Mesodermal cell (in vitro differentiated cells): ENCODE measurements around the gene UBE2G2.

Experiments used
- H3K27ac ChIP-seq: 2 replicates; pipeline ENCODE4 v1.7.0; 2013; ENCODE audit warnings: mild to moderate bottlenecking, low read depth, low read length, moderate library complexity; ENCODE audit not compliant: severe bottlenecking
- H3K36me3 ChIP-seq: 2 replicates; pipeline ENCODE4 v1.7.1; 2013; ENCODE audit warnings: mild to moderate bottlenecking, low read length, moderate library complexity; ENCODE audit not compliant: control insufficient read depth, insufficient read depth
- H3K4me1 ChIP-seq: one replicate; pipeline ENCODE4 v1.7.1; 2013; ENCODE audit warnings: mild to moderate bottlenecking, low read length; ENCODE audit not compliant: insufficient read depth, control insufficient read depth, poor library complexity, severe bottlenecking
- H3K4me3 ChIP-seq: 2 replicates; pipeline ENCODE4 v1.7.0; 2013; ENCODE audit warnings: low read length, control low read depth, mild to moderate bottlenecking; ENCODE audit not compliant: insufficient read depth, poor library complexity, severe bottlenecking; ENCODE audit errors: extremely low read depth
- H3K9me3 ChIP-seq: 2 replicates; pipeline ENCODE4 v1.7.1; 2013; ENCODE audit warnings: mild to moderate bottlenecking, low read length, moderate library complexity; ENCODE audit not compliant: control insufficient read depth
- WGBS, 2 experiments: methylation state at CpG; one replicate each; pipeline ENCODE4 v1.1.5; 2013; ENCODE audit warnings: missing lambda C conversion rate in 2 of 2; ENCODE audit not compliant: insufficient coverage in 2 of 2; 5-methylcytosine and 5-hydroxymethylcytosine counted together

Gene UBE2G2

DNA sequence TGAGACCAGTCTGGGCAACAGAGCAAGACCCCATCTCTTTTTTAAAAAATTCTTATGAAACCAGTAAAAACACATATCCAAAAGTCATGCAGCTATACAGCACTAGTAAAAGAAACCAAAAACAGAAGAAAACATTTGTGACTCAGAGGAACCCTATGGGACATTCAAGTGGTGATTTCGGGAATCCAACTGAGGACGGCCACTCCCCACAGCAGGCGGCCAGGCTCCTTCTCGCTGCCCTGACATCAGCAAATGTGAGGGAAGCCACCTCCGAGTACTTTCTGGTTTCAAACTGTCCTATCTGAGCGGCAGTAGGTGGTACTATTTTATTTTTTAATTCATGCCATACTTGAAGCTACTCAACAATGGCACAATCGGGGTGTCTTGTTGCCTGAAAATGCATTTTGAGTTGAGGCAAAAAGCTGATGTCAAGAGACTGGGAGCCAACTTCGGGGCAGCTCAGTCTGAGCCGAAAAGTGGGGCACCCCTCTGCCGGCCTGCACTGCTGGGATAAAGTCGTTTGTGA is 12.9 kb upstream of the UBE2G2 start:
- H3K27ac ChIP-seq, result no peak overlapping the region
- WGBS, 2 experiments, result 82 to 83% methylated on average over 9 to 10 of the region's 11 CpGs
- peaks cover 6% of the 10 kb centered on the region for H3K4me1 ChIP-seq
- peaks cover 34% of the 10 kb centered on the region for H3K36me3 ChIP-seq
- no peak overlapping the region for H3K4me3 ChIP-seq
- H3K9me3 ChIP-seq, result peaks cover 12% of the 10 kb centered on the region

DNA sequence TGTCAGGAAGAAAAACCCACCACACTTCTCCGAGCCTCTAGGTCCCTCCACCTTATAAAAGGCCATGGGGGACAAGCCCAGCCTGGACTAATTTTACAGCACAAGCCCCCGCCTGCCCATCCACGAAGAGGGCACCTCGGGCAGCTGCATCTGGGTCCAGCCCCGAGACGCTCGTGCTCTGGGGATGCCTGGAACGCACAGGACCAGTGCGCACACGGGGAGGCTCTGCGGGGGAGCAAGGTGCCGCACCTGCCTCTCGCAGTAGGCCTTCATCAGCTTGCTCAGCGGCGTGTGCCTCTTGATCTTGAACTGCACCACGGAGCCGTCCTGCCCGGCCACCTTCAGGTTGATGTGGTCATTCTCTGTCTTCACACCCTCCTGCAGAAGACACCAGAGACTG is 12.1 kb upstream of the UBE2G2 start:
- H3K4me1 ChIP-seq, result peaks cover 6% of the 10 kb centered on the region
- 92 to 93% methylated on average over 16 to 17 of the region's 18 CpGs for WGBS, 2 experiments
- peaks cover 4% of the 10 kb centered on the region for H3K9me3 ChIP-seq
- no peak overlapping the region for H3K4me3 ChIP-seq
- H3K27ac ChIP-seq, result no peak overlapping the region
- peaks cover 43% of the 10 kb centered on the region for H3K36me3 ChIP-seq

DNA sequence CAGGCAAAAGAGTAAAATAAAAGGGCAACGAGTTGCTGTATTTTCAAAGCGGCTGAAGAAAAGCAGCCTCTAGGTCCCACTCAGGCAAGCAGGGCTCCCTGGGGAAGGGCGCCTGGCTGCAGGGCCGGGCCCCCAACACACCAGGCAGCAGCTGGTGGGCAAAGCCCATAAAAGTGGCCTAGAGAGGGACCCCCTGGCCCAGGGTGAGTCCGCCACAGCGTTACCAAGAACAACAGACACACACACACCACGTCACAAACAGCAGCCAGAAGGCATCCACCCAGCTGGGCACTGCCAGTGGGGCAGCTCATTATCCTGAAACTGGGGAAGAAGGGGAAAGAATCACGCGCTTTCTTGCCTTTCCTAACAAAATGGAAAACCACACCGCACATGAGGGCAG is 11.5 kb upstream of the UBE2G2 start:
- H3K36me3 ChIP-seq, result peaks cover 48% of the 10 kb centered on the region
- 94 to 98% methylated on average over 5 of the region's 10 CpGs for WGBS, 2 experiments
- no peak overlapping the region for H3K27ac ChIP-seq
- no peaks in the 10 kb centered on the region for H3K9me3 ChIP-seq
- no peak overlapping the region for H3K4me3 ChIP-seq
- H3K4me1 ChIP-seq, result peaks cover 6% of the 10 kb centered on the region

DNA sequence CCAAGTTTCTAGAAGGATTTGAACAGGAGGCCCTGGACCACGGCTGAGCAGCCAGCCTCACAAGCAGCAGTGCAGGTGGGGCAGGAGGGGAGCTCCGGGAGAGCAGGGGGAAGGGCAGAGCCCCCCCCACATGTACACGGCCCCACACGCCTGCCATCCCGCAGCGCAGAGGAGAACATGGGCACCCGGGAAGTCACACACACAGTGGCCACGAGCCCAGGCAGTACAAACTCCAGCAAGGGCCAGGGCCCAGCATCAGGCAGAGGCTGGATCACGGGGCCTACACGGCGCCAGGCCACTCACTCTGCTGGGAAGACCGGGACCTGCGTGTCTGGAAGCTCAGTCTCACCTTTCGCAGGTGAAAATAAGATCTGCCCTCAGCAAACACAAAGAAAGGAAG is 11.0 kb upstream of the UBE2G2 start:
- Histone ChIP-seq H3K9me3 (no peaks in the 10 kb centered on the region), H3K4me1 (peaks cover 6% of the 10 kb centered on the region), H3K27ac (no peak overlapping the region), H3K36me3 (peaks cover 53% of the 10 kb centered on the region), H3K4me3 (no peak overlapping the region)
- WGBS, 2 experiments, result 92 to 96% methylated on average over 9 to 11 of the region's 14 CpGs

DNA sequence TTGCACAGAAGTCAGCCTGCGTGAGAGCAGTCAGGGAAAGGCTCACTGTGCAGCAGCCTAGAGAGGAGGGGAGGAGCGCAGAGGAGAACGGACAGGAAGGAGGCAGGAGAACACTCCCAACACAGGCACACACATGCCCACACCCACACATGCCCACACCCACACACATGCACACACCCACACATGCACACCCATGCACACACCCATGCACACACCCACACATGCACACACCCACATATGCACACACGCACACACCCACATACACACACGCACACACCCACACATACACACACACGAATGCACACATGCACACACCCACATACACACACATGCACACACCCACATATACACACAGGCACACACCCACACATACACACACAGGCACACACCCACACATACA is 9.2 kb upstream of the UBE2G2 start:
- Histone ChIP-seq H3K9me3 (no peaks in the 10 kb centered on the region), H3K27ac (no peak overlapping the region), H3K4me3 (no peak overlapping the region), H3K4me1 (peaks cover 2% of the 10 kb centered on the region), H3K36me3 (peaks cover 72% of the 10 kb centered on the region)
- 89 to 95% methylated on average over 3 to 4 of the region's 6 CpGs for WGBS, 2 experiments

DNA sequence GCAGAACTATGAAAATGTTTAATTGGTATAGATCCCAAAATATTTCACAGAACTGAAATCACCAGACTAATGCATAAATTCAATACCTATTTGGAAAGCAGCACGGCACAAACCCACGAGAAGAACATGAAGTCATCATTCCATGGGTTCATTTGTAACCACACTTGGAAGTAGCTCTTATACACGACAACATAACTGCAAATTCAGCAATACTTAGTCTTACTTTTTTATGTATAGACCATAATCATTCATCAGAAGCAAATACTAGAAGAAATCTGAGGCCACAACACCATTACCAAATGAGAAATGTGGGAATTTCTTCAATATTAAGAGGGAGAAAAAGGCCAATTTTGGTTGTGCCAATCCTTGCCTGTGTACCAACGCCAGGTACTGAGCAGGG is 4.2 kb upstream of the UBE2G2 start:
- H3K9me3 ChIP-seq, result no peaks in the 10 kb centered on the region
- no peak overlapping the region for H3K27ac ChIP-seq
- WGBS, 2 experiments, result 93 to 100% methylated on average over 2 to 3 of the region's 4 CpGs
- H3K36me3 ChIP-seq, result peaks cover 77% of the 10 kb centered on the region
- H3K4me3 ChIP-seq, result no peak overlapping the region
- peaks cover 5% of the 10 kb centered on the region for H3K4me1 ChIP-seq

DNA sequence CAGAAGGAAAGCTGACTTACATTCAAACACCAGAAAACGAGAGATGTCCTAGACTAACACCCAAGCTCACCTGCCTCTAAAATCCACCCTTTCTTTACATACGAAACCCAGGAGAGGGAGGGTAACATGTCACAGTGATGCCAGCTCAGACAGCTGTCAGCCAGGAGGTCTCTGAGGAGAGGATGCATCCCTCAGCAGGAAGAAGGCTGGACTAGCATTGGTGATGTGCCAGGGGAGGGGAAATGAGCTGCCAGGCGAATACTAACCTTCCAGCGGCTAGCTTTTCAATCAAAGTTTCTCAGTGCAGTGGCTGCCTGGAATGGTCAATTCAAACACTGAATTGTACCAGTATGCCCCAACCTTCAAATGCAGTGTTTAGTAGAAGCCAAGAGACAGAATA is 3.6 kb upstream of the UBE2G2 start:
- Histone ChIP-seq H3K9me3 (no peaks in the 10 kb centered on the region), H3K4me3 (no peak overlapping the region), H3K4me1 (peaks cover 9% of the 10 kb centered on the region), H3K27ac (no peak overlapping the region), H3K36me3 (peaks cover 74% of the 10 kb centered on the region)
- WGBS, 2 experiments, result 67 to 87% methylated on average over 1 to 3 of the region's 4 CpGs

DNA sequence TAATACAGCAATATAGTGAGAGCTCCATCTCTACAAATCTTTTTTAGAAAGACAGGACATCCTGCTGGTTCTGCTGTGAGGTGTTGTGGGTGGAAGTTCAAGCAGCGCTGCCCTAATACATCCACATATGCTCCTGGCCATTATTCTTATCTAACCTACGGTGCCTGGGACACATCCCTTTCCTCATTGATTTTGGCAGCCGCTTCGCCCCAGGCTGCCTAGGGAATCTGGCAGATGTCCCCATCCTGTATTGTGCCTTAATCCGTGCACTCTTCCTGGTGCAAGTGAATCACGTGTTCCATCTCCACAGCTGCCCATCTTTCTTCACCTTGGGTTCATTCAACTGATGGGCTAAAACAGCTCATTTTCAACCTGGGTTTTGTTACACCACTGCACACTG is 3.1 kb upstream of the UBE2G2 start:
- Histone ChIP-seq H3K36me3 (peaks cover 73% of the 10 kb centered on the region), H3K9me3 (no peaks in the 10 kb centered on the region), H3K27ac (no peak overlapping the region), H3K4me3 (no peak overlapping the region), H3K4me1 (peaks cover 13% of the 10 kb centered on the region)
- 95 to 97% methylated on average over 5 to 6 of the region's 6 CpGs for WGBS, 2 experiments

DNA sequence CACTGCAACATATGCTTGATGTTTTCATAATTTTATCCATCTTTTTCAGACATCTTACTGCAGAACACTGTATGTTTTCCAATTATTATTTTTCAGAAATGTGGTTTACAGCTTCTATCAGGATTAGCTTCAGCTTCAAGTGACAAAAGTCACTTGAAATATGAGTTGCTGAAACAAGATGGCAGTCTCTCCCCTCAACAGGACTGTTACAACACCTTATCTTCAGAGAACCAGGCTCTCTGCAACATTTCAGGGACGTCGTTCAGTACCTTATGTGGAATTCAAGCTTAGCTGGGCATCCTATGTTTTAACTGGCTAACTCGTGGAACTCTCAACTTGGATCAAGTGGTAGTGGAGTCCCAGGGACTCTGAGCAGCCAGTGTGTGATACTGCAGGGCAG is 2.0 kb upstream of the UBE2G2 start:
- Histone ChIP-seq H3K4me1 (peaks cover 14% of the 10 kb centered on the region), H3K9me3 (no peaks in the 10 kb centered on the region), H3K27ac (no peak overlapping the region), H3K4me3 (no peak overlapping the region), H3K36me3 (peaks cover 72% of the 10 kb centered on the region)
- 82 to 94% methylated on average over 3 of the region's 3 CpGs for WGBS, 2 experiments

DNA sequence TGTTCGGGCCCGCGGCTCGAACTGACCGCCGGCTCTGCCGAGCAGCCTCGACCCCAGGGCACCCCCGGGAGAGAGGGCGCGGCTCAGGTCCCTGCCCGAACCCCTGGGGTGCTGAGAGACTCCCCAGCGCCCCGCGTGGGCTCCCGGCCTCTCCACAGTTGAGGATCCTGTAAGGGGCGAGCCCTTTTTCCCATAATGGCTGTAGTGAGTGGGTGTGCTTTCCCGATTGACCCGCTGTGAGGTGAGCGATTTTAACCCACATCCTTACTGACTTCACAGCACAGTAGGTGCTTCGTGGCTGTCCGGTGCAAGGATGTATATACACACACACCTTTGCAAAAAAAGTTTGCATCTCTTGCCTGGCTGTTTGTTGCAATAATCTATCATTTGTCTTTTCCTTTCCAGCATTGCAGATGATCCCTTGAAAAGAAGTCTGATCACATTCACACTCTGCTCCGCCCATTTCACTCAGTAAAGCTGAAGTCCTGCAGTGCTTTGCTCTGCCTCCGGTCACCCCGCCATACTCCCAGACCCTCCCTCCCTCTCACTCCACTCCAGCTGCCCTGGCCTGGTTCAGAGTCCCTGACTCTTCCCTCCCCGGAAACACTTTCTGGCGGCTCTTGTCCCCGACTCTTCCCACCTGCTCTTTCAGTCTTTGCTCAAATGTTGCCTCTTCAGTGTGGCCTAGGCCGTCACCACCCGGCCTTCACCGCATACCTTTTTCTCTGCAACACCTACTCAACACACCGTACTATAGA is 955 bp upstream of the UBE2G2 start:
- peaks cover 14% of the 10 kb centered on the region for H3K4me1 ChIP-seq
- peak overlapping the region; percentile 64 for H3K27ac ChIP-seq
- peak overlapping the region; percentile 91 for H3K4me3 ChIP-seq
- 21 to 43% methylated on average over 13 to 26 of the region's 32 CpGs for WGBS, 2 experiments
- no peaks in the 10 kb centered on the region for H3K9me3 ChIP-seq
- H3K36me3 ChIP-seq, result peaks cover 72% of the 10 kb centered on the region

DNA sequence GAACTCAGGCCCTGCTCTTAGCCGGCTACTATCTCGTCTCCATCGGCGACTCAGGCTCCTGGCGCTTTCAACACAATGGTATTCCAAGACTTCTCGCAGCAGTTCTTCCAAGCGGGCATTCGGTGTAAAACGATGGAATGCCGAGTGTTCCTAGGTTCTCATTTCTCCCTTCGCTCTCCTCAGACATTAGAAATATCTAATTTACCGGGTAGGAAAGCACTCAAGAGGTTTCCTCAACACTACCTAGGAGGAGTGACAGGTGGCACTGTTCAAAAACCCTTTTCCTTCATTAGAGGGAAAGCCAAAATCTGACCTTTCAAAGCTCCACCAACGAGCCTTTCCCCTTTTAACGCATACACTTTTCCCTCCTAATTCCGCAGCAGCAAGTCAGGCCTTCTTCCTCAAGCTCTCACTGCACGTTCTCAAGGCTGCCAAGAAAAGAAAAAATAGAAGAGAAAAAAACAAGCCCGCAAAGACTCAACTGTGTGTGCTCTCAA is 601 bp downstream of the UBE2G2 start:
- H3K4me1 ChIP-seq, result peaks cover 14% of the 10 kb centered on the region
- H3K9me3 ChIP-seq, result no peaks in the 10 kb centered on the region
- peak overlapping the region; percentile 91 for H3K4me3 ChIP-seq
- WGBS, 2 experiments, result 3 to 4% methylated on average over 16 to 17 of the region's 17 CpGs
- peaks cover 69% of the 10 kb centered on the region for H3K36me3 ChIP-seq
- H3K27ac ChIP-seq, result peak overlapping the region; percentile 64
